Fibroblast of lung (primary cell): ENCODE data around the gene OR10A4. TPM values are rescaled to one million over a fixed set of nuclear protein-coding genes. Genes with fewer than 3 reads are reported as not detected.

Experiments used
- DNase-seq, 2 donors: peaks; one replicate each; pipeline versions ENCODE4 v3.0.0 to v3.0.0-alpha.2; 2010; ENCODE audit warnings: low read depth in 2 of 2
- H2AFZ ChIP-seq: 2 replicates; pipeline ENCODE4 v1.5.1; 2012; ENCODE audit warnings: low read length, control low read depth, inconsistent platforms
- H3K27ac ChIP-seq: 2 replicates; pipeline ENCODE4 v1.5.1; 2011; ENCODE audit warnings: low read length, control low read depth; ENCODE audit not compliant: insufficient read depth
- H3K27me3 ChIP-seq: 2 replicates; pipeline ENCODE4 v1.5.1; 2011; ENCODE audit warnings: mild to moderate bottlenecking, low read length; ENCODE audit not compliant: control insufficient read depth, insufficient read depth
- H3K36me3 ChIP-seq: 2 replicates; pipeline ENCODE4 v1.5.1; 2011; ENCODE audit warnings: low read length; ENCODE audit not compliant: control insufficient read depth, insufficient read depth
- H3K4me1 ChIP-seq: 2 replicates; pipeline ENCODE4 v1.5.1; 2011; ENCODE audit warnings: low read length; ENCODE audit not compliant: control insufficient read depth, insufficient read depth; ENCODE audit errors: extremely low read depth
- H3K4me2 ChIP-seq: 2 replicates; pipeline ENCODE4 v1.5.1; 2011; ENCODE audit warnings: low read length, control low read depth; ENCODE audit not compliant: insufficient read depth; ENCODE audit errors: extremely low read depth
- H3K4me3 ChIP-seq, 4 experiments: fragments of 200-600 bp in 1 of 4; sonication (generic) in 1 of 4; replicated peaks in 1 of 4; 2 replicates each; pipeline ENCODE4 v1.5.1; 2011 to 2016; ENCODE audit warnings: low read length in 4 of 4, low read depth in 3 of 4, mild to moderate bottlenecking in 3 of 4, control low read depth in 2 of 4, inconsistent platforms in 1 of 4, mixed read lengths in 1 of 4; ENCODE audit not compliant: insufficient read depth in 1 of 4; ENCODE audit errors: control extremely low read depth in 1 of 4
- H3K79me2 ChIP-seq: 2 replicates; pipeline ENCODE4 v1.5.1; 2012; ENCODE audit warnings: mild to moderate bottlenecking, low read length, inconsistent platforms; ENCODE audit not compliant: control insufficient read depth, insufficient read depth
- H3K9ac ChIP-seq: 2 replicates; pipeline ENCODE4 v1.5.1; 2011; ENCODE audit warnings: mild to moderate bottlenecking, low read length, control low read depth; ENCODE audit not compliant: insufficient read depth
- H3K9me3 ChIP-seq: 2 replicates; pipeline ENCODE4 v1.5.1; 2012; ENCODE audit warnings: low read depth, low read length; ENCODE audit not compliant: control insufficient read depth, insufficient read depth
- H4K20me1 ChIP-seq: 2 replicates; pipeline ENCODE4 v1.5.1; 2011; ENCODE audit warnings: low read length; ENCODE audit not compliant: control insufficient read depth, insufficient read depth; ENCODE audit errors: extremely low read depth
- EZH2 ChIP-seq: IDR thresholded peaks from 2 replicates; pipeline ENCODE4 v1.5.1; 2012; ENCODE audit warnings: low read length, control low read depth, mild to moderate bottlenecking; ENCODE audit errors: missing control alignments
- polyA plus RNA-seq, 2 donors: library from polyadenylated mRNA; depleted of rRNA in 1 of 2; stranded (reverse) in 1 of 2; unstranded in 1 of 2; fragments of >200 nt; gene quantifications; 2 replicates each; pipeline ENCODE4 v1.2.1, GENCODE V29; 2011 to 2012; ENCODE audit warnings: missing spikeins in 1 of 2
- total RNA-seq: library from RNA; depleted of rRNA; stranded (reverse); fragments of >200 nt; gene quantifications from 2 replicates; pipeline ENCODE4 v1.2.1, GENCODE V29; 2014
- TF ChIP-seq, protein P1 (sequence below), 2 donors: IDR thresholded peaks in 1 of 2; conservative IDR thresholded peaks in 1 of 2; 1 replicate in 1 of 2; 2 replicates in 1 of 2; pipeline ENCODE4 v1.5.1; 2011 to 2012; ENCODE audit warnings: low read length in 2 of 2, control low read depth in 1 of 2, inconsistent platforms in 1 of 2, low read depth in 1 of 2, mild to moderate bottlenecking in 1 of 2

The OR10A4 gene
- total and polyA plus RNA-seq, 2 donors (not counting 1 experiment from before 2014, with no cell fraction given), result not detected

DNA sequence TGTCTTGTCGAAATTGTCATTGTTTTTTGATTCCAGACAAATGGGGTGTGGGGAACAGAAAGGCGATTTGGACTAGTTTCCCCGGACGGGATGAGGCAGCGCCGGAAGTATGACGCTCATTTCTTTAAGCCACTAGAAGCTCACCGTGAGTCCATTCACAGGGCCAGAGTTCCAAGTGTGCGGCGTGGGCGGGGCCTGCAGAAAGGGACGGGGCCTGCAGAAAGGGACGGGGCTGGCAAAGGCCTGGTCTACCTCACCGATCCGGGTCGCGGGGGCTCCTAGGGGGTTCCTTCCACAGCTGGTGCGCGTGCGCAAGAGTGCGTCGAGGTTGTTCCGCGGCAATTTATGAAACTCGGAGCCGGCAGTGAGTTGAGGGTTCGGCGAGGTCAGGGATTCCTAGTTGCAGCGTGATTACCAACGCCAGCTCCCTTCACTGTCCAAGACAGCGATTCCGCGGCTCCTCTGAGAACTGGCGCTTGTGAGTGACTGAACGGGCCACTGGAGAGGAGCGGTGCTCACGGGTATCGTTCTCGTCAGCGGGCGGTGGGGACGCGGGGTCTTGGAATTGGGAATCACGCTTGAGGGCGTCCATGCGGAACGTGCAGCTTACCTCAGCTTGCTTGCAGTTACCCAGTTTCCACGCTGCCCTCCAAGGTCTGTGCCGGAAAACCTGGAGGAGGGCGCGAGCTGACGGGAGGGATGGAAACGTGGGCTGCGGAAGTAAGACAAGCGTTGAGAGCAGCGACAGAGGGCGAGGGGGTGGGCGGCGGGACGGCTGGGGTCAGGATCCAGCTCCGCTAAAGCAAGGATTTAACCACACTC, 50.0 kb downstream of the OR10A4 start, which contains the start of gene ZNF215:
ZNF215 (plus strand) TSS at position 219 of the 822 bp plus-strand sequence. CDS start 5,847 bp downstream, outside the sequence.
- Histone ChIP-seq H3K27me3 (no peaks in the 10 kb centered on the region), H3K4me1 (peaks cover 5% of the 10 kb centered on the region), H3K9ac (peak within 1 kb of the TSS; percentile 72), H4K20me1 (no peaks in the 10 kb centered on the region), H3K4me2 (peak within 1 kb of the TSS; percentile 67), H3K27ac (peak within 1 kb of the TSS; percentile 79), H3K79me2 (no peaks in the 10 kb centered on the region), H3K9me3 (no peaks in the 10 kb centered on the region), H2AFZ (peak within 1 kb of the TSS; percentile 100), H3K4me3 (peak within 1 kb of the TSS; percentile 75 to 97 (median 90)), H3K36me3 (no peaks in the 10 kb centered on the region)
- peak; percentile 73 to 90 for DNase-seq
- no peak for TF ChIP-seq EZH2
- TF ChIP-seq, protein P1, sequence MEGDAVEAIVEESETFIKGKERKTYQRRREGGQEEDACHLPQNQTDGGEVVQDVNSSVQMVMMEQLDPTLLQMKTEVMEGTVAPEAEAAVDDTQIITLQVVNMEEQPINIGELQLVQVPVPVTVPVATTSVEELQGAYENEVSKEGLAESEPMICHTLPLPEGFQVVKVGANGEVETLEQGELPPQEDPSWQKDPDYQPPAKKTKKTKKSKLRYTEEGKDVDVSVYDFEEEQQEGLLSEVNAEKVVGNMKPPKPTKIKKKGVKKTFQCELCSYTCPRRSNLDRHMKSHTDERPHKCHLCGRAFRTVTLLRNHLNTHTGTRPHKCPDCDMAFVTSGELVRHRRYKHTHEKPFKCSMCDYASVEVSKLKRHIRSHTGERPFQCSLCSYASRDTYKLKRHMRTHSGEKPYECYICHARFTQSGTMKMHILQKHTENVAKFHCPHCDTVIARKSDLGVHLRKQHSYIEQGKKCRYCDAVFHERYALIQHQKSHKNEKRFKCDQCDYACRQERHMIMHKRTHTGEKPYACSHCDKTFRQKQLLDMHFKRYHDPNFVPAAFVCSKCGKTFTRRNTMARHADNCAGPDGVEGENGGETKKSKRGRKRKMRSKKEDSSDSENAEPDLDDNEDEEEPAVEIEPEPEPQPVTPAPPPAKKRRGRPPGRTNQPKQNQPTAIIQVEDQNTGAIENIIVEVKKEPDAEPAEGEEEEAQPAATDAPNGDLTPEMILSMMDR (conservative IDR thresholded peaks at IDR 0.05 in 1 of 2, IDR thresholded peaks at IDR 0.05 in 1 of 2; ENCODE audit: low read depth in 1 of 2, low read length in 2 of 2), result no peak

- no peak for TF ChIP-seq EZH2
- TF ChIP-seq, protein P1 (conservative IDR thresholded peaks at IDR 0.05 in 1 of 2, IDR thresholded peaks at IDR 0.05 in 1 of 2; ENCODE audit: low read depth in 1 of 2, low read length in 2 of 2), result no peak
- H3K27me3 ChIP-seq, result no peaks in the 10 kb centered on the region
- H3K4me3 ChIP-seq, result peak overlapping the region; percentile 75 to 97 (median 90)
- peak overlapping the region; percentile 79 for H3K27ac ChIP-seq
- peak overlapping the region; percentile 100 for H2AFZ ChIP-seq
- H3K4me2 ChIP-seq, result peak overlapping the region; percentile 67
- no peaks in the 10 kb centered on the region for H3K9me3 ChIP-seq
- DNase-seq, result peak; percentile 17 to 42
- H3K4me1 ChIP-seq, result peaks cover 5% of the 10 kb centered on the region
- H3K36me3 ChIP-seq, result no peaks in the 10 kb centered on the region
- H3K79me2 ChIP-seq, result no peaks in the 10 kb centered on the region
- H3K9ac ChIP-seq, result peak overlapping the region; percentile 72
- no peaks in the 10 kb centered on the region for H4K20me1 ChIP-seq
These were observed 50.7 kb downstream of the OR10A4 start for GRCh38 chr11:6927030-6927617.

Other genes with a start within 250 kb of the OR10A4 start
- 11.0 and 23.9 TPM in 2 replicates for gene DCHS1, start 220.8 kb upstream of the OR10A4 start, total RNA-seq
- 0.92 and 5.0 TPM in 2 replicates for gene DCHS1, start 220.8 kb upstream of the OR10A4 start, polyA plus RNA-seq
- 44.9 and 53.2 TPM in 2 replicates for gene MRPL17, start 193.3 kb upstream of the OR10A4 start, total RNA-seq
- 44.4 and 73.0 TPM in 2 replicates for gene MRPL17, start 193.3 kb upstream of the OR10A4 start, polyA plus RNA-seq
- under 0.01 TPM in 2 replicates for gene OR2AG2, start 104.6 kb upstream of the OR10A4 start, total RNA-seq
- 0.03 and 0.26 TPM in 2 replicates for gene OR2AG2, start 104.6 kb upstream of the OR10A4 start, polyA plus RNA-seq
- not detected in 2 replicates for gene OR2AG1, start 93.6 kb upstream of the OR10A4 start, total RNA-seq
- gene OR2AG1, start 93.6 kb upstream of the OR10A4 start, polyA plus RNA-seq, result not detected in 2 replicates
- under 0.01 and 0.17 TPM in 2 replicates for gene OR6A2, start 76.9 kb upstream of the OR10A4 start, total RNA-seq
- gene OR6A2, start 76.9 kb upstream of the OR10A4 start, polyA plus RNA-seq, result 0.03 TPM in 1 of 2 replicates, not detected in the other
- gene OR10A5, start 30.9 kb upstream of the OR10A4 start, total RNA-seq, result not detected in 2 replicates
- not detected in 2 replicates for gene OR10A5, start 30.9 kb upstream of the OR10A4 start, polyA plus RNA-seq
- gene OR10A2, start 13.6 kb upstream of the OR10A4 start, total RNA-seq, result not detected in 2 replicates
- not detected in 2 replicates for gene OR10A2, start 13.6 kb upstream of the OR10A4 start, polyA plus RNA-seq
- gene OR2D2, start 15.9 kb downstream of the OR10A4 start, total RNA-seq, result 0.26 and 0.33 TPM in 2 replicates
- not detected in 2 replicates for gene OR2D2, start 15.9 kb downstream of the OR10A4 start, polyA plus RNA-seq
- gene OR2D3, start 44.4 kb downstream of the OR10A4 start, total RNA-seq, result not detected in 2 replicates
- gene OR2D3, start 44.4 kb downstream of the OR10A4 start, polyA plus RNA-seq, result not detected in 2 replicates
- 3.6 and 4.1 TPM in 2 replicates for gene ZNF215, start 49.8 kb downstream of the OR10A4 start, total RNA-seq
- 2.7 and 3.8 TPM in 2 replicates for gene ZNF215, start 49.8 kb downstream of the OR10A4 start, polyA plus RNA-seq
- gene ZNF214, start 143.7 kb downstream of the OR10A4 start, total RNA-seq, result 8.7 and 9.9 TPM in 2 replicates
- gene ZNF214, start 143.7 kb downstream of the OR10A4 start, polyA plus RNA-seq, result 1.8 and 2.0 TPM in 2 replicates
- under 0.01 and 0.17 TPM in 2 replicates for gene NLRP14, start 143.9 kb downstream of the OR10A4 start, total RNA-seq
- 0.05 and 0.07 TPM in 2 replicates for gene NLRP14, start 143.9 kb downstream of the OR10A4 start, polyA plus RNA-seq
- gene RBMXL2, start 212.4 kb downstream of the OR10A4 start, total RNA-seq, result under 0.01 TPM in 1 of 2 replicates, not detected in the other
- not detected in 2 replicates for gene RBMXL2, start 212.4 kb downstream of the OR10A4 start, polyA plus RNA-seq